CD14-positive monocyte (primary cell): ENCODE results near the gene TPMT. TPM values are rescaled to one million over a fixed set of nuclear protein-coding genes. Genes with fewer than 3 reads are reported as not detected.
A peak's percentile ranks its signal among the peaks of the same experiment; 100 is the strongest.

ENCODE experiments used
- DNase-seq, 3 donors: peaks; one replicate each; pipeline ENCODE4 v3.0.0-alpha.2; 2011 to 2022
- H2AFZ ChIP-seq: 2 replicates; pipeline ENCODE4 v1.6.0; 2012; ENCODE audit warnings: mild to moderate bottlenecking, low read depth, low read length, inconsistent platforms; ENCODE audit not compliant: insufficient read depth, poor library complexity, severe bottlenecking
- H3K27ac ChIP-seq, 2 donors: 1 replicate in 1 of 2; 2 replicates in 1 of 2; pipeline ENCODE4 v1.5.1; 2012 to 2013; ENCODE audit warnings: low read length in 2 of 2, control low read depth in 1 of 2, inconsistent platforms in 1 of 2, low read depth in 1 of 2, mild to moderate bottlenecking in 1 of 2
- H3K27me3 ChIP-seq, 2 donors: one replicate each; pipeline versions ENCODE4 v1.6.0 to v1.6.1; 2011 to 2013; ENCODE audit warnings: low read length in 2 of 2; ENCODE audit not compliant: control insufficient read depth in 2 of 2, insufficient read depth in 2 of 2
- H3K36me3 ChIP-seq, 2 donors: replicated peaks in 1 of 2; 1 replicate in 1 of 2; 2 replicates in 1 of 2; pipeline versions ENCODE4 v1.5.1 to v1.6.1; 2012 to 2013; ENCODE audit warnings: low read length in 2 of 2, control low read depth in 1 of 2, inconsistent platforms in 1 of 2, mild to moderate bottlenecking in 1 of 2; ENCODE audit not compliant: insufficient read depth in 2 of 2, control insufficient read depth in 1 of 2
- H3K4me1 ChIP-seq, 2 donors: 1 replicate in 1 of 2; 2 replicates in 1 of 2; pipeline versions ENCODE4 v1.5.1 to v1.6.1; 2012 to 2013; ENCODE audit warnings: low read length in 2 of 2, control low read depth in 1 of 2, inconsistent platforms in 1 of 2, mild to moderate bottlenecking in 1 of 2, moderate library complexity in 1 of 2; ENCODE audit not compliant: insufficient read depth in 2 of 2, control insufficient read depth in 1 of 2
- H3K4me2 ChIP-seq: replicated peaks from 2 replicates; pipeline ENCODE3; 2012; ENCODE audit warnings: low read length, moderate library complexity, mild to moderate bottlenecking; ENCODE audit not compliant: poor library complexity, severe bottlenecking; ENCODE audit errors: extremely low read depth
- H3K4me3 ChIP-seq, 3 experiments: fragments of 200-600 bp in 1 of 3; sonication (generic) in 1 of 3; replicated peaks in 1 of 3; 1 replicate in 2 of 3; 2 replicates in 1 of 3; pipeline ENCODE4 v1.5.1; 2011 to 2013; ENCODE audit warnings: low read length in 3 of 3, mild to moderate bottlenecking in 3 of 3, control low read depth in 2 of 3, low read depth in 2 of 3, inconsistent platforms in 1 of 3, moderate library complexity in 1 of 3
- H3K79me2 ChIP-seq: 2 replicates; pipeline ENCODE4 v1.6.0; 2012; ENCODE audit warnings: mild to moderate bottlenecking, control low read depth, inconsistent platforms, low read length, moderate library complexity; ENCODE audit not compliant: insufficient read depth
- H3K9ac ChIP-seq: 2 replicates; pipeline ENCODE4 v1.6.0; 2017; ENCODE audit warnings: low read length, mild to moderate bottlenecking; ENCODE audit not compliant: insufficient read depth, poor library complexity, severe bottlenecking
- H3K9me3 ChIP-seq, 2 donors: replicated peaks in 1 of 2; 1 replicate in 1 of 2; 2 replicates in 1 of 2; pipeline versions ENCODE4 v1.5.1 to v1.6.1; 2012 to 2013; ENCODE audit warnings: low read length in 2 of 2, control low read depth in 1 of 2; ENCODE audit not compliant: control insufficient read depth in 1 of 2, insufficient read depth in 1 of 2
- H4K20me1 ChIP-seq: 2 replicates; pipeline ENCODE4 v1.6.0; 2012; ENCODE audit warnings: mild to moderate bottlenecking, low read length, control low read depth, moderate library complexity; ENCODE audit not compliant: insufficient read depth
- H3K27ac Mint-ChIP-seq, 7 donors: one replicate each; pipeline ENCODE4 v1.8.0; 2020; ENCODE audit warnings: mild to moderate bottlenecking in 7 of 7, mixed read lengths in 7 of 7, moderate library complexity in 6 of 7, inconsistent platforms in 2 of 7
- H3K27me3 Mint-ChIP-seq, 3 donors: one replicate each; pipeline ENCODE4 v1.8.0; 2021 to 2022; ENCODE audit warnings: low read depth in 3 of 3, mild to moderate bottlenecking in 3 of 3, mixed read lengths in 3 of 3, moderate library complexity in 3 of 3, inconsistent platforms in 1 of 3
- H3K36me3 Mint-ChIP-seq, 2 donors: one replicate each; pipeline ENCODE4 v1.8.0; 2020; ENCODE audit warnings: mixed read lengths in 2 of 2, inconsistent platforms in 1 of 2, mild to moderate bottlenecking in 1 of 2
- H3K4me1 Mint-ChIP-seq: one replicate; pipeline ENCODE4 v1.8.0; 2020; ENCODE audit warnings: mild to moderate bottlenecking, mixed read lengths
- H3K4me3 Mint-ChIP-seq, 2 donors: one replicate each; pipeline ENCODE4 v1.8.0; 2020; ENCODE audit warnings: mild to moderate bottlenecking in 2 of 2, mixed read lengths in 2 of 2, moderate library complexity in 1 of 2
- H3K9me3 Mint-ChIP-seq, 7 donors: one replicate each; pipeline ENCODE4 v1.8.0; 2020 to 2022; ENCODE audit warnings: mixed read lengths in 7 of 7, mild to moderate bottlenecking in 6 of 7, moderate library complexity in 6 of 7, inconsistent platforms in 2 of 7
- WGBS: methylation state at CpG from one replicate; pipeline ENCODE4 v1.1.5; 2013; ENCODE audit warnings: missing lambda C conversion rate; ENCODE audit not compliant: insufficient coverage; 5-methylcytosine and 5-hydroxymethylcytosine counted together
- intact Hi-C, 2 donors: fragments of 100-400 bp; cut with micrococcal nuclease; formaldehyde crosslinking; loops; one replicate each; pipeline versions ENCODE4 v1.15.0 to v1.15.1; 2023
- polyA plus RNA-seq, 3 donors: library from polyadenylated mRNA; depleted of rRNA in 1 of 3; unstranded in 2 of 3; stranded (reverse) in 1 of 3; fragments of 300-500 nt in 2 of 3; fragments of >200 nt in 1 of 3; fragmentation: Illumina TruSeq in 2 of 3; gene quantifications; 1 replicate in 2 of 3; 2 replicates in 1 of 3; pipeline ENCODE4 v1.2.3, GENCODE V29; 2012 to 2021
- TF ChIP-seq, protein P1 (sequence below): fragments of 200-600 bp; IDR thresholded peaks from one replicate; pipeline ENCODE4 v1.8.0; 2022; ENCODE audit warnings: antibody characterized with exemption, mild to moderate bottlenecking

TPMT gene
- polyA plus RNA-seq, 3 donors: 10.5 to 33.1 (median 27.5) TPM

DNA sequence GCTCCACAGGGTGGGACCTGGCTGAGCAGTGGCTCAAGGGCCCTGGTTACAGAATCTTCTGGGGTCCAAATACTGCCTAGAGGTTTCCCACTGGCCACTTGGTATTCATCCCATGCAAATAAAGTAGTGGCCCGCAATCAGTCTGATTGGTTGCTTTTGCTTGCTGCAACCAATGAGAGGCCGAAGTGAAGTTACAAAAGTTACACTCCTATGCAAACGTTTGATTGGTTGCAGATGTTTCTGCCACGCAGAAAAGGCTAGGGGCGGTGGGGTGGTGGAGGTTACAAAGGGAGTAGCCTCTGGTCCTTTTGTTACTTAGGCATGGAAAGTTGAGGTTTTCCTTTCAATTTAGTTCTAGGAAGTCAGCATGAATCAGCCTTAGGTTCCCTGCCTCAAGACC lies 28.8 kb downstream of the TPMT start:
- no peak overlapping the region for H3K27ac Mint-ChIP-seq
- Histone ChIP-seq H3K9me3 (no peaks in the 10 kb centered on the region), H2AFZ (no peak overlapping the region), H3K36me3 (peaks cover 24 to 33% of the 10 kb centered on the region in 2 donors), H3K79me2 (no peaks in the 10 kb centered on the region), H3K9ac (no peak overlapping the region), H3K27me3 (no peaks in the 10 kb centered on the region), H3K4me1 (peaks cover 10 to 18% of the 10 kb centered on the region in 2 donors), H3K27ac (no peak overlapping the region), H3K4me2 (no peak overlapping the region), H4K20me1 (no peaks in the 10 kb centered on the region), H3K4me3 (no peak overlapping the region)
- peaks cover 0 to 2% (median 1%) of the 10 kb centered on the region in 3 donors for H3K27me3 Mint-ChIP-seq
- intact Hi-C loops: loop anchor here (10.0 kb wide), 3 partner anchors 131 to 971 kb away; no protein-coding TSS in a partner anchor
- TF ChIP-seq, protein P1, sequence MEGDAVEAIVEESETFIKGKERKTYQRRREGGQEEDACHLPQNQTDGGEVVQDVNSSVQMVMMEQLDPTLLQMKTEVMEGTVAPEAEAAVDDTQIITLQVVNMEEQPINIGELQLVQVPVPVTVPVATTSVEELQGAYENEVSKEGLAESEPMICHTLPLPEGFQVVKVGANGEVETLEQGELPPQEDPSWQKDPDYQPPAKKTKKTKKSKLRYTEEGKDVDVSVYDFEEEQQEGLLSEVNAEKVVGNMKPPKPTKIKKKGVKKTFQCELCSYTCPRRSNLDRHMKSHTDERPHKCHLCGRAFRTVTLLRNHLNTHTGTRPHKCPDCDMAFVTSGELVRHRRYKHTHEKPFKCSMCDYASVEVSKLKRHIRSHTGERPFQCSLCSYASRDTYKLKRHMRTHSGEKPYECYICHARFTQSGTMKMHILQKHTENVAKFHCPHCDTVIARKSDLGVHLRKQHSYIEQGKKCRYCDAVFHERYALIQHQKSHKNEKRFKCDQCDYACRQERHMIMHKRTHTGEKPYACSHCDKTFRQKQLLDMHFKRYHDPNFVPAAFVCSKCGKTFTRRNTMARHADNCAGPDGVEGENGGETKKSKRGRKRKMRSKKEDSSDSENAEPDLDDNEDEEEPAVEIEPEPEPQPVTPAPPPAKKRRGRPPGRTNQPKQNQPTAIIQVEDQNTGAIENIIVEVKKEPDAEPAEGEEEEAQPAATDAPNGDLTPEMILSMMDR: no peak
- no peak for DNase-seq
- H3K9me3 Mint-ChIP-seq: no peaks in the 10 kb centered on the region
- peaks cover 26 to 34% of the 10 kb centered on the region in 2 donors for H3K36me3 Mint-ChIP-seq
- peaks cover 11% of the 10 kb centered on the region for H3K4me1 Mint-ChIP-seq
- H3K4me3 Mint-ChIP-seq: no peak overlapping the region
- WGBS: 78% methylated on average over 3 of the region's 5 CpGs

DNA sequence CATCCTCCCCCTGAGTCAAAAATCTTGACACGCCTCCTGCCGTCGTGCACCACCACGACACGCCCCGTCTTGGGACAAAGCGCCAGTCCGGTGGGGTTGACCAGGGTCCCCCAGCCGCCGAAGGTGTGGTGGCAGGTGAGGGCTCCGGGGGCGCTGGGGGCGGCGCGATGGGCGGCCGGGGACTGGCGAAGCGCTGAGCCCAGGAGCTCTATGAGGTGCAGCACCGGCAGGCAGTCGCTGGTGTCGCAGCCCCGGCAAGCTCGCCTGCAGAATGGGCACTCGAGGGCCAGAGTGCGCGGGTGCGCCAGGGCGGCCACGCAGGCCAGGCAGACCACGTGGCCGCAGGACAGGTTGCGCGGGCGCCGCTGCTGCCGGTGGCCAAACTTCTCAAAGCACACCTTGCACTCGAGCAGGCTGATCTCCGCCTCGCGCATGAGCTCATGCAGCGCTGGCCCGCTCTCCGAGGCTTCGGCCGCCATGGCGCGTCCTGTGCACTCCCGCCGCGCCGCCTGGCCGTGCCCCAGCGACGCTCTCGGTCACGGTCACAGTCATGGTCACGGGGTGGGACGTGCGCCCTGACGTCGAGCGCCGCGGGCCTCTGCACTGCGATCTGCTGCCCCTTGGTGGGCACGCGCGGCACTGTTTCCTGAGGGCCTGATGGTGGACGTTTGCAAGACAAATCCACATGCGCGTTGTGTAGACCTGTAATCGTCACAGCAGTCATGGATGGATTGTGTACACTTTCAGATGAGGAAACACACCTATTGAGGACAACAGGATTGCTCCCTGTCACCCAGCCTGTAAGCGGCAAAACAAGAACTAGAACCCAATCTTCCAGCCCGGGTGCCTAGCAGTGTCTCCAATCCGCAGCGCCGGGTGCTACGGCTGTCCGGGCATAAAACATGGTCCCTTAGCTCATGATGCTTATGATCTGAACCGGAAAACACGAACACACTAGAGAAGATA lies 32.5 kb downstream of the TPMT start, which contains the start of gene NHLRC1:
NHLRC1 (minus strand) TSS at position 550 of the 966 bp plus-strand sequence; CDS start at position 479, 71 bp downstream.
- intact Hi-C loops: loop anchor here (5.0 to 10.0 kb wide), 4 partner anchors 128 to 968 kb away; partner anchors contain the start of gene KIF13A (in 1 of the 2)

More for the DNA sequence above, 32.5 kb downstream of the TPMT start, which contains the start of gene NHLRC1:
- Histone ChIP-seq H3K4me3 (peak within 1 kb of the TSS; percentile 26 to 69 (median 26)), H3K79me2 (no peaks in the 10 kb centered on the region), H4K20me1 (no peaks in the 10 kb centered on the region), H3K27ac (peak within 1 kb of the TSS in 1 of 2 donors; percentile 74), H3K9me3 (no peaks in the 10 kb centered on the region), H3K27me3 (no peaks in the 10 kb centered on the region), H3K4me2 (peak within 1 kb of the TSS; percentile 72), H3K36me3 (no peaks in the 10 kb centered on the region), H3K4me1 (peaks cover 10 to 18% of the 10 kb centered on the region in 2 donors), H3K9ac (peak within 1 kb of the TSS; percentile 60), H2AFZ (peak within 1 kb of the TSS; percentile 97)
- WGBS: 18% methylated on average over 75 of the region's 82 CpGs
- DNase-seq: peak; percentile 89 to 95 (median 92)
- Mint-ChIP-seq H3K4me3 (peak within 1 kb of the TSS; percentile 68 to 81), H3K36me3 (no peaks in the 10 kb centered on the region), H3K27ac (peak within 1 kb of the TSS; percentile 62 to 89 (median 77)), H3K27me3 (peaks cover 0 to 3% (median 2%) of the 10 kb centered on the region in 3 donors), H3K4me1 (peaks cover 13% of the 10 kb centered on the region), H3K9me3 (no peaks in the 10 kb centered on the region)
- TF ChIP-seq, protein P1: peak; percentile 90
